ENCODE data around the gene TMEM54. TPM values are rescaled to one million over a fixed set of nuclear protein-coding genes. Genes with fewer than 3 reads are reported as not detected.
"Not testable (repeated sequence)": the region's sequence is repeated elsewhere in the genome, so short reads cannot be mapped to it uniquely, and the experiment has no call there.

Gene TMEM54
- total RNA-seq, 2 donors from 2014 or later = 8.6 to 12.3 TPM

GRCh38 chr1:32906654-32907053 is 5.5 kb upstream of the TMEM54 start:
- H3K4me1 ChIP-seq (ENCODE audit: control insufficient read depth, insufficient read depth, low read length) = no peaks in the 10 kb centered on the region
- Mint-ChIP-seq H3K27ac (no peak overlapping the region), H3K4me3 (no peak overlapping the region), H3K9me3 (no peaks in the 10 kb centered on the region), H3K36me3 (ENCODE audit: low read depth) (no peaks in the 10 kb centered on the region), H3K27me3 (ENCODE audit: insufficient read depth) (peaks cover 43% of the 10 kb centered on the region), H3K4me1 (no peaks in the 10 kb centered on the region)
- no peaks in the 10 kb centered on the region for H3K9me3 ChIP-seq (ENCODE audit: control insufficient read depth, low read length)
- H3K36me3 ChIP-seq (ENCODE audit: control insufficient read depth, insufficient read depth, low read length) = no peaks in the 10 kb centered on the region
- no peak for TF ChIP-seq CTCF (conservative IDR thresholded peaks at IDR 0.05)
- no peak overlapping the region for H3K27ac ChIP-seq (ENCODE audit: low read depth, low read length)
- H3K27me3 ChIP-seq (ENCODE audit: control insufficient read depth, insufficient read depth, low read length, poor library complexity, severe bottlenecking) = peaks cover 23% of the 10 kb centered on the region
- 88 to 89% methylated on average over 1 to 7 of the region's 7 CpGs for WGBS, 2 experiments (ENCODE audit: insufficient coverage in 1 of 2, insufficient read length in 1 of 2)
- no peak overlapping the region for H3K4me3 ChIP-seq (ENCODE audit: low read length)
- no peak for DNase-seq
- H3K9ac ChIP-seq (ENCODE audit: extremely low read depth, low read length, poor library complexity, severe bottlenecking) = no peak overlapping the region

GRCh38 chr1:32905588-32905987 is 4.4 kb upstream of the TMEM54 start:
- peaks cover 50% of the 10 kb centered on the region for H3K27me3 Mint-ChIP-seq (ENCODE audit: insufficient read depth)
- peaks cover 31% of the 10 kb centered on the region for H3K27me3 ChIP-seq (ENCODE audit: control insufficient read depth, insufficient read depth, low read length, poor library complexity, severe bottlenecking)
- H3K36me3 ChIP-seq (ENCODE audit: control insufficient read depth, insufficient read depth, low read length); H3K36me3 Mint-ChIP-seq (ENCODE audit: low read depth); H3K9ac ChIP-seq (ENCODE audit: extremely low read depth, low read length, poor library complexity, severe bottlenecking); H3K4me3 ChIP-seq (ENCODE audit: low read length); H3K4me1 Mint-ChIP-seq; H3K27ac ChIP-seq (ENCODE audit: low read depth, low read length); H3K27ac Mint-ChIP-seq; DNase-seq; H3K4me3 Mint-ChIP-seq; H3K9me3 Mint-ChIP-seq; H3K4me1 ChIP-seq (ENCODE audit: control insufficient read depth, insufficient read depth, low read length); H3K9me3 ChIP-seq (ENCODE audit: control insufficient read depth, low read length): not testable (repeated sequence)
- WGBS, 2 experiments (ENCODE audit: insufficient coverage in 1 of 2, insufficient read length in 1 of 2) = 79 to 85% methylated on average over 10 of the region's 10 CpGs

- H3K9me3 Mint-ChIP-seq = no peaks in the 10 kb centered on the region
- H3K36me3 ChIP-seq (ENCODE audit: control insufficient read depth, insufficient read depth, low read length) = no peaks in the 10 kb centered on the region
- no peak overlapping the region for H3K4me3 ChIP-seq (ENCODE audit: low read length)
- no peaks in the 10 kb centered on the region for H3K36me3 Mint-ChIP-seq (ENCODE audit: low read depth)
- no peak overlapping the region for H3K27ac ChIP-seq (ENCODE audit: low read depth, low read length)
- no peak overlapping the region for H3K4me3 Mint-ChIP-seq
- peaks cover 4% of the 10 kb centered on the region for H3K4me1 ChIP-seq (ENCODE audit: control insufficient read depth, insufficient read depth, low read length)
- no peak for TF ChIP-seq CTCF (conservative IDR thresholded peaks at IDR 0.05)
- WGBS, 2 experiments (ENCODE audit: insufficient coverage in 1 of 2, insufficient read length in 1 of 2) = 86 to 100% methylated on average over 2 of the region's 2 CpGs
- H3K27ac Mint-ChIP-seq = no peak overlapping the region
- no peaks in the 10 kb centered on the region for H3K9me3 ChIP-seq (ENCODE audit: control insufficient read depth, low read length)
- H3K9ac ChIP-seq (ENCODE audit: extremely low read depth, low read length, poor library complexity, severe bottlenecking) = no peak overlapping the region
- peaks cover 51% of the 10 kb centered on the region for H3K27me3 Mint-ChIP-seq (ENCODE audit: insufficient read depth)
- no peaks in the 10 kb centered on the region for H3K4me1 Mint-ChIP-seq
- peaks cover 39% of the 10 kb centered on the region for H3K27me3 ChIP-seq (ENCODE audit: control insufficient read depth, insufficient read depth, low read length, poor library complexity, severe bottlenecking)
- no peak for DNase-seq
These were observed 3.6 kb upstream of the TMEM54 start for GRCh38 chr1:32904797-32905196.
